K562 (cell line): ENCODE measurements around the gene RUNX1. TPM values are rescaled to one million over a fixed set of nuclear protein-coding genes. Genes with fewer than 3 reads are reported as not detected.
A peak's percentile ranks its signal among the peaks of the same experiment; 100 is the strongest.

Experiments
- ARID2 ChIP-seq: fragments of 450-650 bp; IDR thresholded peaks from 2 replicates; pipeline ENCODE4 v1.6.1; 2017; ENCODE audit warnings: antibody characterized with exemption, mild to moderate bottlenecking
- ARID3B ChIP-seq: fragments of 250-450 bp; sonication (Bioruptor Pico); IDR thresholded peaks from 2 replicates; pipeline ENCODE4 v1.4.0; 2020; ENCODE audit warnings: borderline replicate concordance
- BRD4 ChIP-seq: fragments of 200-600 bp; sonication (generic); IDR thresholded peaks from 2 replicates; pipeline ENCODE4 v1.6.1; 2017; ENCODE audit warnings: inconsistent platforms
- HDAC8 ChIP-seq: fragments of 450-650 bp; IDR thresholded peaks from 2 replicates; pipeline ENCODE4 v1.6.1; 2016; ENCODE audit warnings: mild to moderate bottlenecking, missing genetic modification characterization, moderate library complexity, missing compliant biosample characterization
- HLTF ChIP-seq: fragments of 450-650 bp; IDR thresholded peaks from 2 replicates; pipeline ENCODE4 v1.6.1; 2016
- HSF4 ChIP-seq: fragments of 250-450 bp; sonication (Bioruptor Pico); IDR thresholded peaks from 2 replicates; pipeline ENCODE4 v2.1.2; 2022; ENCODE audit warnings: mild to moderate bottlenecking, moderate library complexity, borderline replicate concordance
- MCM7 ChIP-seq, 2 experiments: fragments of 450-650 bp; IDR thresholded peaks; 2 replicates each; pipeline ENCODE4 v1.6.1; 2016 to 2018
- MYC ChIP-seq, 2 experiments: fragments of 250-450 bp in 1 of 2; sonication (Bioruptor Pico) in 1 of 2; IDR thresholded peaks; 2 replicates each; pipeline versions ENCODE4 v1.5.1 to v1.6.1; 2012 to 2021; ENCODE audit warnings: low read depth in 2 of 2, borderline replicate concordance in 1 of 2, improper control_type of control experiment in 1 of 2, low read length in 1 of 2, mild to moderate bottlenecking in 1 of 2, moderate library complexity in 1 of 2
- NCOA1 ChIP-seq: fragments of 450-650 bp; IDR thresholded peaks from 2 replicates; pipeline ENCODE4 v1.6.1; 2016; ENCODE audit warnings: low read depth
- NFIC ChIP-seq: fragments of 450-650 bp; IDR thresholded peaks from 2 replicates; pipeline ENCODE4 v1.6.1; 2017; ENCODE audit warnings: mild to moderate bottlenecking, inconsistent platforms
- NFYB ChIP-seq: IDR thresholded peaks from 2 replicates; pipeline ENCODE4 v1.6.1; 2011; ENCODE audit warnings: mild to moderate bottlenecking, moderate library complexity; ENCODE audit not compliant: insufficient read length; ENCODE audit errors: extremely low read depth
- POLR2AphosphoS5 ChIP-seq: IDR thresholded peaks from 2 replicates; pipeline ENCODE4 v1.6.1; 2011; ENCODE audit warnings: mild to moderate bottlenecking, low read depth, low read length, moderate library complexity; ENCODE audit not compliant: control insufficient read depth, insufficient read depth
- POLR2H ChIP-seq: IDR thresholded peaks from 2 replicates; pipeline ENCODE4 v1.6.1; 2016; ENCODE audit warnings: missing genetic modification characterization, low read depth, mild to moderate bottlenecking, control low read depth, missing compliant biosample characterization, moderate library complexity
- RBM17 ChIP-seq: fragments of 200-400 bp; formaldehyde crosslinking; IDR thresholded peaks from 2 replicates; pipeline ENCODE4 v1.6.1; 2017; ENCODE audit warnings: low read depth, mild to moderate bottlenecking, low read length, borderline replicate concordance
- SOX6 ChIP-seq: fragments of 450-650 bp; IDR thresholded peaks from 2 replicates; pipeline ENCODE4 v1.6.1; 2014; ENCODE audit warnings: mild to moderate bottlenecking
- TAF9B ChIP-seq: fragments of 450-650 bp; IDR thresholded peaks from 2 replicates; pipeline ENCODE4 v1.6.1; 2018; ENCODE audit warnings: mild to moderate bottlenecking; ENCODE audit not compliant: partially characterized antibody
- TFAP4 ChIP-seq: sonication (generic); formaldehyde crosslinking; IDR thresholded peaks from 2 replicates; pipeline ENCODE4 v1.8.0; 2022; ENCODE audit warnings: missing genetic modification reagents, mild to moderate bottlenecking, moderate library complexity, borderline replicate concordance
- THRAP3 ChIP-seq: fragments of 450-650 bp; IDR thresholded peaks from 2 replicates; pipeline ENCODE4 v1.6.1; 2016; ENCODE audit warnings: mild to moderate bottlenecking, inconsistent platforms, borderline replicate concordance
- TRIM28 ChIP-seq: fragments of 450-650 bp; IDR thresholded peaks from 2 replicates; pipeline ENCODE4 v1.6.1; 2017
- YBX1 ChIP-seq: fragments of 450-650 bp; IDR thresholded peaks from 2 replicates; pipeline ENCODE4 v1.7.1; 2016; ENCODE audit warnings: mild to moderate bottlenecking
- ZBTB33 ChIP-seq: sonication (generic); formaldehyde crosslinking; IDR thresholded peaks from 2 replicates; pipeline ENCODE4 v1.8.1; 2023; ENCODE audit warnings: mild to moderate bottlenecking, missing genetic modification reagents
- ZFP1 ChIP-seq: fragments of 450-650 bp; formaldehyde crosslinking; IDR thresholded peaks from 2 replicates; pipeline ENCODE4 v1.4.0; 2020; ENCODE audit warnings: mild to moderate bottlenecking, mixed read lengths
- ZNF408 ChIP-seq: fragments of 250-450 bp; sonication (Bioruptor Pico); IDR thresholded peaks from 2 replicates; pipeline ENCODE4 v1.4.0; 2020; ENCODE audit warnings: low read depth, mild to moderate bottlenecking, moderate library complexity
- ZNF507 ChIP-seq: conservative IDR thresholded peaks from 2 replicates; pipeline ENCODE4 v1.6.1; 2017; ENCODE audit warnings: missing genetic modification characterization, missing compliant biosample characterization
- ZNF717 ChIP-seq: fragments of 250-450 bp; sonication (Bioruptor Pico); IDR thresholded peaks from 2 replicates; pipeline ENCODE4 v1.5.0; 2021
- polyA plus RNA-seq, 8 experiments: library from polyadenylated mRNA; depleted of rRNA in 4 of 8; stranded (reverse) in 5 of 8; unstranded in 3 of 8; fragments of >200 nt; fragmentation: Nextera tagmentation in 2 of 8; fragmentation: Illumina TruSeq in 1 of 8; extraction: Ambion mirVana in 2 of 8; extraction: Trizol in 1 of 8; gene quantifications; 2 replicates each; pipeline versions ENCODE4 v1.2.1 to v1.2.3, GENCODE V29; 2011 to 2014; ENCODE audit warnings: inconsistent platforms in 1 of 8, missing spikeins in 1 of 8
- total RNA-seq, 7 experiments: library from RNA; depleted of rRNA in 6 of 7; stranded (reverse); fragments of >200 nt in 6 of 7; fragmentation: Illumina TruSeq in 2 of 7; extraction: Trizol in 2 of 7; gene quantifications; 2 replicates each; pipeline versions ENCODE4 v1.2.1 to v1.2.3, GENCODE V29; 2011 to 2021; ENCODE audit warnings: low replicate concordance in 1 of 7

The RUNX1 gene
- total and polyA plus RNA-seq, 9 of the 15 experiments (the other 6 are each of a cell fraction or from before 2014, with no cell fraction given), result 2.2 to 68.6 (median 17.8) TPM

- TF ChIP-seq HDAC8 (tag) (0 out of 2 replicates have a peak, but pooled peaks have one; percentile 47), MCM7 (IDR thresholded peaks at IDR 0.05) (no peak), RBM17 (no peak), ZFP1 (CRISPR knock-in tag) (no peak), ZNF507 (tag) (no peak), ZNF408 (CRISPR knock-in tag) (no peak), TFAP4 (CRISPR knock-in tag) (peak; percentile 56), HSF4 (CRISPR knock-in tag) (no peak), SOX6 (peak; percentile 100), POLR2H (tag) (peak; percentile 80), BRD4 (no peak; the same call in 1 of the 2 replicates), ZNF717 (no peak), ZBTB33 (CRISPR knock-in tag) (peak; percentile 78), MYC (IDR thresholded peaks at IDR 0.05; ENCODE audit: low read depth, low read length) (peak; percentile 84), MYC (CRISPR knock-in tag; IDR thresholded peaks at IDR 0.05; ENCODE audit: borderline replicate concordance, low read depth) (no peak; the same call in 1 of the 2 replicates), POLR2AphosphoS5 (peak; percentile 99), ARID2 (peak; percentile 43; the same call in 1 of the 2 replicates), NFYB (no peak), THRAP3 (peak; percentile 85; the same call in 1 of the 2 replicates), NCOA1 (peak; percentile 97), ARID3B (CRISPR knock-in tag) (no peak; the same call in 1 of the 2 replicates), YBX1 (no peak), TAF9B (peak; percentile 89), TRIM28 (peak; percentile 69; the same call in 1 of the 2 replicates), NFIC (peak; percentile 96), HLTF (peak; percentile 90)
Measured at GRCh38 chr21:34908419-34909055, 140.6 kb downstream of the RUNX1 start (continued).
